HepG2 (cell line): ENCODE measurements around the gene PLCG2. TPM values are rescaled to one million over a fixed set of nuclear protein-coding genes. Genes with fewer than 3 reads are reported as not detected.

Experiments used
- ATAC-seq: fragments of 200-7000 bp; cut with Tn5 transposase; 3 replicates; pipeline ENCODE4 v1.9.1; 2020; ENCODE audit warnings: mild to moderate bottlenecking, moderate library complexity
- BruUV-seq: library from RNA; stranded (reverse); fragments of 400-500 nt; replicated peaks from 2 replicates; lab custom pipeline; 2021; lab: Mats Ljungman, UMichigan
- CTCF ChIA-PET: fragments of 300-600 bp; formaldehyde crosslinking; extraction: SDS; loops from one replicate; lab custom pipeline; 2021; ENCODE audit warnings: low total read pairs, inconsistent platforms, low intra/inter-chr PET ratio; lab: Yijun Ruan, JAX
- POLR2A ChIA-PET: fragments of 350-600 bp; sonication (Branson Sonifier 250); formaldehyde crosslinking; loops from one replicate; lab custom pipeline; 2020; ENCODE audit warnings: antibody characterized with exemption, inconsistent platforms; lab: Yijun Ruan, JAX
- DNase-seq: peaks from one replicate; pipeline ENCODE4 v3.0.0-alpha.2; 2015; ENCODE audit warnings: low spot score
- FAIRE-seq: peaks from 3 replicates; lab custom pipeline; 2011; peaks lifted over from hg19 to GRCh38; lab: Jason Lieb, UNC
- H2AFZ ChIP-seq: one replicate; pipeline ENCODE4 v1.6.1; 2011; ENCODE audit warnings: low read length, inconsistent platforms
- H3K27ac ChIP-seq: fragments of 300-600 bp; 3 replicates; pipeline ENCODE4 v1.8.0; 2011; ENCODE audit warnings: mixed run types, mild to moderate bottlenecking, mixed read lengths, low read length, inconsistent platforms; ENCODE audit not compliant: insufficient read depth; ENCODE audit errors: extremely low read length
- H3K27me3 ChIP-seq, 2 experiments: fragments of 200-600 bp in 1 of 2; 2 replicates in 1 of 2; 3 replicates in 1 of 2; pipeline versions ENCODE4 v1.6.0 to v1.8.0; 2011; ENCODE audit warnings: low read length in 2 of 2, mild to moderate bottlenecking in 2 of 2, moderate library complexity in 2 of 2, inconsistent platforms in 1 of 2; ENCODE audit not compliant: insufficient read depth in 2 of 2, control insufficient read depth in 1 of 2
- H3K36me3 ChIP-seq, 2 experiments: fragments of 200-600 bp in 1 of 2; replicated peaks in 1 of 2; 2 replicates in 1 of 2; 3 replicates in 1 of 2; pipeline versions ENCODE4 v1.5.1 to v1.8.0; 2011; ENCODE audit warnings: low read length in 2 of 2, inconsistent platforms in 1 of 2; ENCODE audit not compliant: insufficient read depth in 2 of 2, control insufficient read depth in 1 of 2
- H3K4me1 ChIP-seq: 2 replicates; pipeline ENCODE4 v1.5.1; 2012; ENCODE audit warnings: low read length, inconsistent platforms; ENCODE audit not compliant: insufficient read depth
- H3K4me2 ChIP-seq: 2 replicates; pipeline ENCODE4 v1.6.0; 2011; ENCODE audit warnings: low read depth, low read length, inconsistent platforms
- H3K4me3 ChIP-seq, 3 experiments: fragments of 200-600 bp in 1 of 3; sonication (generic), shearing (Covaris generic) in 1 of 3; replicated peaks in 1 of 3; 2 replicates each; pipeline ENCODE4 v1.5.1; 2011 to 2016; ENCODE audit warnings: low read length in 3 of 3, inconsistent platforms in 2 of 3, low read depth in 2 of 3, mild to moderate bottlenecking in 2 of 3, control low read depth in 1 of 3, mixed read lengths in 1 of 3; ENCODE audit not compliant: insufficient read depth in 1 of 3
- H3K79me2 ChIP-seq: one replicate; pipeline ENCODE4 v1.6.1; 2011; ENCODE audit warnings: low read length, inconsistent platforms; ENCODE audit not compliant: insufficient read depth
- H3K9ac ChIP-seq: 2 replicates; pipeline ENCODE4 v1.6.0; 2011; ENCODE audit warnings: mild to moderate bottlenecking, low read depth, low read length, inconsistent platforms; ENCODE audit not compliant: insufficient read depth
- H3K9me3 ChIP-seq: 2 replicates; pipeline ENCODE4 v1.5.1; 2012; ENCODE audit warnings: mild to moderate bottlenecking, low read length
- H4K20me1 ChIP-seq: 2 replicates; pipeline ENCODE4 v1.6.0; 2011; ENCODE audit warnings: inconsistent platforms, mild to moderate bottlenecking, low read length, moderate library complexity; ENCODE audit not compliant: insufficient read depth
- ARNTL ChIP-seq: sonication (generic); formaldehyde crosslinking; IDR thresholded peaks from 2 replicates; pipeline ENCODE4 v1.4.0; 2020; ENCODE audit warnings: mild to moderate bottlenecking, missing genetic modification reagents
- FOXO1 ChIP-seq: sonication (generic); formaldehyde crosslinking; IDR thresholded peaks from 2 replicates; pipeline ENCODE4 v1.4.0; 2020; ENCODE audit warnings: missing genetic modification reagents
- KLF15 ChIP-seq: sonication (generic); formaldehyde crosslinking; IDR thresholded peaks from 2 replicates; pipeline ENCODE4 v1.8.1; 2023; ENCODE audit warnings: borderline replicate concordance, mild to moderate bottlenecking, inconsistent platforms, missing genetic modification reagents, mixed read lengths
- MYNN ChIP-seq: sonication (generic); formaldehyde crosslinking; IDR thresholded peaks from 2 replicates; pipeline ENCODE4 v1.4.0; 2020; ENCODE audit warnings: mild to moderate bottlenecking, low read depth, missing genetic modification reagents
- RORA ChIP-seq: sonication (generic); formaldehyde crosslinking; IDR thresholded peaks from 2 replicates; pipeline ENCODE4 v1.5.0; 2020; ENCODE audit warnings: mild to moderate bottlenecking, missing genetic modification reagents, moderate library complexity
- SPEN ChIP-seq: sonication (generic); formaldehyde crosslinking; IDR thresholded peaks from 2 replicates; pipeline ENCODE4 v1.5.1; 2020; ENCODE audit warnings: low read depth, mild to moderate bottlenecking, missing genetic modification reagents
- ZKSCAN5 ChIP-seq: sonication (generic); formaldehyde crosslinking; IDR thresholded peaks from 2 replicates; pipeline ENCODE4 v1.5.1; 2020; ENCODE audit warnings: mild to moderate bottlenecking, missing genetic modification reagents
- ZNF552 ChIP-seq: sonication (generic); formaldehyde crosslinking; IDR thresholded peaks from 2 replicates; pipeline ENCODE4 v1.9.0; 2022; ENCODE audit warnings: missing genetic modification reagents, mild to moderate bottlenecking, borderline replicate concordance
- ZNF629 ChIP-seq: sonication (generic); formaldehyde crosslinking; conservative IDR thresholded peaks from 2 replicates; pipeline ENCODE4 v1.5.0; 2020; ENCODE audit warnings: missing genetic modification reagents
- ZNF788 ChIP-seq: sonication (generic); formaldehyde crosslinking; IDR thresholded peaks from 2 replicates; pipeline ENCODE4 v1.5.0; 2020; ENCODE audit warnings: mild to moderate bottlenecking, missing genetic modification reagents, borderline replicate concordance
- WGBS: methylation state at CpG from one replicate; pipeline ENCODE4 v1.1.6; 2017; ENCODE audit warnings: low lambda C conversion rate; 5-methylcytosine and 5-hydroxymethylcytosine counted together
- in situ Hi-C: cut with HindIII; loops from 2 replicates; pipeline ENCODE4 v1.10.0; 2017; ENCODE audit warnings: low pct_unique_long_range_greater_than_20kb; ENCODE audit not compliant: extremely low pct_ligation_motif_present
- intact Hi-C: fragments of 100-400 bp; cut with micrococcal nuclease; formaldehyde crosslinking; loops from one replicate; pipeline ENCODE4 v1.10.0; 2022; ENCODE audit not compliant: unreplicated experiment
- polyA plus RNA-seq, 8 experiments: library from polyadenylated mRNA; depleted of rRNA in 3 of 8; stranded (reverse) in 7 of 8; unstranded in 1 of 8; fragments of >200 nt; fragmentation: Illumina TruSeq in 4 of 8; extraction: Trizol in 4 of 8; gene quantifications; 2 replicates each; pipeline versions ENCODE4 v1.2.1 to v1.2.3, GENCODE V29; 2011 to 2016; ENCODE audit warnings: low read depth in 4 of 8, missing spikeins in 1 of 8, mixed read lengths in 1 of 8; ENCODE audit not compliant: insufficient read depth in 1 of 8
- total RNA-seq, 5 experiments: library from RNA; depleted of rRNA; stranded (reverse); fragments of >200 nt; fragmentation: Illumina TruSeq; extraction: Trizol; gene quantifications; 2 replicates each; pipeline ENCODE4 v1.2.3, GENCODE V29; 2016; ENCODE audit warnings: low read depth in 1 of 5

PLCG2 gene
- total and polyA plus RNA-seq, 2 of the 13 experiments (the other 11 are each of a cell fraction or from before 2014, with no cell fraction given) = 0.13 to 0.18 TPM

GRCh38 chr16:81921085-81921814 lies 142.2 kb downstream of the PLCG2 start:
- Histone ChIP-seq H3K9ac (no peak overlapping the region), H3K9me3 (no peaks in the 10 kb centered on the region), H3K4me3 (no peak overlapping the region), H3K36me3 (no peaks in the 10 kb centered on the region), H3K27me3 (peaks cover 1 to 43% of the 10 kb centered on the region in 2 experiments; a peak in 4 of 5 replicates)
- FAIRE-seq = no peak
- CTCF ChIA-PET = no interaction called here
- intact Hi-C loops (no loop called here), in situ Hi-C loops (no loop called here)
- POLR2A ChIA-PET = no interaction called here
- no TSS peak for BruUV-seq
- ATAC-seq = no peak
- 10% methylated on average over 12 of the region's 12 CpGs for WGBS
- TF ChIP-seq FOXO1 (no peak), MYNN (no peak), SPEN (CRISPR knock-in tag) (no peak)
- TF ChIP-seq, all 625 proteins: peak for 0
- no peaks in the 10 kb centered on the region for H4K20me1 ChIP-seq
- no peak overlapping the region for H2AFZ ChIP-seq
- no peak overlapping the region for H3K4me2 ChIP-seq
- no peak for DNase-seq
- H3K79me2 ChIP-seq = no peaks in the 10 kb centered on the region
- no peaks in the 10 kb centered on the region for H3K4me1 ChIP-seq
- no peak overlapping the region for H3K27ac ChIP-seq

GRCh38 chr16:81921843-81922584 lies 142.9 kb downstream of the PLCG2 start:
- TF ChIP-seq RORA (no peak), ZNF629 (CRISPR knock-in tag) (peak; percentile 54), ARNTL (CRISPR knock-in tag) (no peak), ZKSCAN5 (no peak), KLF15 (CRISPR knock-in tag) (no peak), ZNF552 (no peak), ZNF788 (CRISPR knock-in tag) (no peak)
- TF ChIP-seq, all 625 proteins: peak for 1
- Histone ChIP-seq H3K27ac (no peak overlapping the region), H3K9me3 (no peaks in the 10 kb centered on the region), H4K20me1 (no peaks in the 10 kb centered on the region), H2AFZ (no peak overlapping the region), H3K4me1 (no peaks in the 10 kb centered on the region), H3K4me3 (no peak overlapping the region), H3K36me3 (no peaks in the 10 kb centered on the region), H3K27me3 (peaks cover 1 to 45% of the 10 kb centered on the region in 2 experiments; a peak in 4 of 5 replicates), H3K9ac (no peak overlapping the region), H3K4me2 (no peak overlapping the region), H3K79me2 (no peaks in the 10 kb centered on the region)
- ChIA-PET CTCF (no interaction called here), POLR2A (no interaction called here)
- no TSS peak for BruUV-seq
- no peak for DNase-seq
- in situ Hi-C loops = no loop called here
- 39% methylated on average over 5 of the region's 5 CpGs for WGBS
- no peak for FAIRE-seq
- intact Hi-C loops = no loop called here
- ATAC-seq = no peak
